Activated T-helper 1 cell treated with Interleukin-2 at 50 U/mL for 16 hours (primary cell): ENCODE data around the gene TFG.
A peak's percentile ranks its signal among the peaks of the same experiment; 100 is the strongest.

Source experiments
- DNase-seq: peaks from one replicate; pipeline ENCODE4 v3.0.0-alpha.2; 2020; ENCODE audit warnings: low read depth

Gene TFG

GRCh38 chr3:100706365-100706764 is 2.9 kb upstream of the TFG start:
- no peak for DNase-seq

GRCh38 chr3:100708644-100708988 is 678 bp upstream of the TFG start:
- no peak for DNase-seq

- peak; percentile 16 for DNase-seq
Measured at GRCh38 chr3:100709842-100710260, 557 bp downstream of the TFG start.

DNA sequence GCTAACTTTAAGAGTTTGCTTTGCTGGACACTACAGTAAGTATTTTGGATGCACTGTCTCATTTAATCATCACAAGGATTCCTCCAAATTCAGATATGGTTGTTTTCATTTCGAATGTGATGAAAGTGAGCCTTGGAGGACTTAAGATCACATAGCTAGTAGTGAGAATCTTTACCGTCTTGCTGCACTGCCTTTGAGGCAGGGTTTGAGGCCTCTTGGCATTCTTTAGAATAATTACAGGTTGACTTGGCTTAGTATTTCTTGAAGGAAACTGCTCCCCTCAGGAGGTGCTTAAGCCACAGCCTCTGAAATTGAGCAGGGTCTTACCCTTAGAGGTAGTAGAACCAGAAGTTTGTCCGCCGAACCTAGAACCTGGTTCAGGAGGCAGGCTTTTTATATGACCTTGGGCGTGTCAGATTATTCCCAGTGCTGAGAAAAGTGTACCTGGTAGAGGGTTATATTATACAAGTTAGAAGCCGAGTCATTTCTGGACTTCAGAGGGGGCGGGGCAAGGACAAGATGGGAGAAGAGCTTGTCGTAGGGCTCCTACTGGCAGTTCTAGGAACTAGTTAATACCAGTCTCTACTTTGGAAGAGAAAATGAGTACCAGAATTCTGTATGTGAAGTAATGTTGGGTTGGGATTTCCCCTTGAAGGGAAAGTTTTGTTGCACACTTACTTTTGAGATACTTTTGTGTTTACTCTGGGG is 1.1 kb downstream of the TFG start:
- no peak for DNase-seq

DNA sequence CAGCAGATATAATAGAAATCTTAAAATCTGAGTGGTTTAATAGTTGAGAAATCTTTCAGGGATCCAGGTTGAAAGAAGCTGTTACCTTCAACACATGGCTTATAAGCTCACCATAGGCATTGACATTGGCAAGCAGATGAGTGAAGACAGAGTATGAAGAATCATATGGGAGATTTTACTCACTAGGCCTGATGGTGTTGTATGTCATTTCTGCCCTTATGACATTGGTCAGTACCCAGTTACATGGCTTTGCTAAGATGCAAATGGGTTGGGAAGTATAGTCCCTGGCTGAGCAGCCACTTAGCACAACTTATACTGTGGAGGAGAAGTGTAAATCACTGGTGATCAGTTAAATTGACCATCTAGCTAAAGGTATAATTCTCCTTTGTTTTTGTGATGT is 5.9 kb downstream of the TFG start:
- DNase-seq = no peak

- DNase-seq = no peak
Measured at GRCh38 chr3:100717063-100717462, 7.8 kb downstream of the TFG start.

GRCh38 chr3:100717637-100718487 is 8.6 kb downstream of the TFG start:
- no peak for DNase-seq

- DNase-seq = no peak
Measured at GRCh38 chr3:100719136-100719535, 9.8 kb downstream of the TFG start.

DNA sequence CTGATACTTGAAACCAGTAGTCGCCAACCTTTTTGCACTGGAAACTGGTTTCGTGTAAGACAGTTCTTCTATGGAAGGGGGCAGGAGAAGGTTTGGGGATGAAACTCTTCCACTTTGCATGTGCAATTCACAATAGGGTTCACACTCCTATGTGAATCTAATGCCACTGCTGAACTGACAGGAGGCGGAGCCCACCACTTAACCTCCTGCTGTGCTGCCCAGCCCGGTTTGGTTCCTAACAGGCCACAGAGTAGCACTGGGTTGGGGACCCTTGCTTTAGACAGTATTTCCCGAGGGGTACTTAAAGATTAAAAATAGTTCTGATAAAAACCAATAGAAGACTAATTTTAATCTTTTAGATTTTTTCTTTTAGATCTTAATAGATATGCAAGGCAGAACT is 11.1 kb downstream of the TFG start:
- no peak for DNase-seq

GRCh38 chr3:100725935-100726513 is 16.7 kb downstream of the TFG start:
- no peak for DNase-seq

DNA sequence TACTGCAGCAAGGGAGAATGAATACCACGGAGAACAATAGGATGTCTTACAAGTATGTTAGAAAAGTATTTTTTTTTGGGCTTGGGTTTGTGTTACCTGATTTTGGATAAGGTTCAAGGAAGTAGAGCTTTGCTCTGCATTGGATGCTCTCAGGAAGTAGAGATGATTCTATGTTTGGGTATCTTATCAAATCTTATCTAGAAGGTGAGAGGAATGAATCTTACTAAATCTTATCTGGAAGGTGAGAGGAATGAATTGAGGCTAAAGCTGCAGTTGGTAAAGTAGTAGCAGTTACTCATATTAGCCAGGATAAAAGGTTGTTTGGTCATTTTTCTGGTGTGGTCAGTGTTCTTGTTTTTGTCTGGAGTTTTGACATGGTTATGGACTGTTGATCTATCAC is 17.4 kb downstream of the TFG start:
- no peak for DNase-seq

- DNase-seq = no peak
Measured at GRCh38 chr3:100730524-100730923, 21.2 kb downstream of the TFG start.

DNA sequence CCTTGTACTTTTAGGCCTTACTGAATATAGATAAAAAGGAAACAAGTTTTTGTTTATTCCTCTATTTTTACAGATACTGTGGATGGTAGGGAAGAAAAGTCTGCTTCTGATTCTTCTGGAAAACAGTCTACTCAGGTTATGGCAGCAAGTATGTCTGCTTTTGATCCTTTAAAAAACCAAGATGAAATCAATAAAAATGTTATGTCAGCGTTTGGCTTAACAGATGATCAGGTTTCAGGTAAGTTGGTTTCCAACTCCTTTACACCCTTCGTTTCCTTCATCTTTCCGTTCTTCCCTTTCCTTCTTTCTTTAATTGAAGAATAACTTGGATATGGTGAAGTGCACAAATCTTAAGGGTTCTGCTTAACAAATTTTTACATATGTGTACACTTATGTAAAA is 23.1 kb downstream of the TFG start:
- DNase-seq = no peak

- no peak for DNase-seq
Measured at GRCh38 chr3:100737334-100737733, 28.0 kb downstream of the TFG start.

DNA sequence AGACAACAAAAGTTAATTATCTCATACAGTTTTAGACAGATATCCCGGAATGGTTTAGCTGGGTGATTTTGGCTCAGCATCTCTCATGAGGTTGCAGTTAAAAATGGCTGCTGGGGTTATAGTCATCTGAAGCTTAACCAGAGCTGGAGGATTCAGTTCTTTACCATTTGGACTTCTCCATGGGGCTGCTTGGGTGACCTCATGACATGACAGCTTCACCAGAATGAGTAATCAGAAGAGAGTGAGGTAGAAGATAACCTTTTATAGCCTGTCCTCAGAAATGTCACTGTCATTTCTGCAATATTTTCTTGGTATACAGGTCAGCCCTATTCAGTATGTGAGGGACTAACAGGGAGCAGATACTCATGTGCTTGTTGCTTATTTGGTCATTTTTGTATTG is 30.9 kb downstream of the TFG start:
- no peak for DNase-seq

DNA sequence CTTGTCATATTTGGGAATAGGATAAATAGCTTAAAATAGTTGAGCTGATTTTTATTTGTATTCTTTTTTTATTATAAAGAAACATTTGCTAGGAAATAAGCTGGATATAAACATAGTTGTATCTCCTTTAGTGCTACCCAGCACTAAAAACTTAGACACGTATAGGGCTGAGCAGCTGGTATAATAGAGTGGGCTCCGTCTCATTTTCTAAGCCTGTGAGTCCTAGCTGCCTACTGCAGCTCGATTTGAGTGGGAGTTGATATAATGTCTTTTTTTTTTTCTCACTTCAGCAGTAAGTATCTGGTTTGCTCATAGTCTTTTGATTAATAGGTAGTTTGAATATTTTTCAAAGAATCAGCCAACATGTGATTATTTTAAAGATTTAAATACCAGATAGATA is 34.2 kb downstream of the TFG start:
- DNase-seq = no peak

- no peak for DNase-seq
Measured at GRCh38 chr3:100744671-100745070, 35.4 kb downstream of the TFG start.

GRCh38 chr3:100745617-100746016 is 36.3 kb downstream of the TFG start:
- no peak for DNase-seq

- no peak for DNase-seq
Measured at GRCh38 chr3:100746092-100746491, 36.8 kb downstream of the TFG start.

- no peak for DNase-seq
Measured at GRCh38 chr3:100748220-100748619, 38.9 kb downstream of the TFG start.

DNA sequence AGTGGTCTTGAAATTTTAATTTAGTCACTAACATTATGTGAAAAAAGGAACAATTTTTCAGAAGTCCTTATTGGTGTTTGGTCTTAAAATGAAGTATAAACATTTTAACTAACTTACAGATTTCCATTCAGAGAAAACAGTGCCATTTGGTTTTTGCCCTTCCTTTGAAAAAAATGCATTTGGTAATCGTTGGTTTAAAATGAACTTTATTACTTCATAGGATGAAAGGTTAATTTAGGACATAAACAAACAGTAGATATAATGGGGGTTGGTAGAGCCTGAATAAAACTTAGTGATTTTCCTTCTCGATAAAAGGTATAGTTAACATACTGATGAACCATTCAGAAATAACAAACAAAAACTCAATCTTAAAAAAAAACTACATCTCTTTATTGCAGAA is 39.7 kb downstream of the TFG start:
- no peak for DNase-seq

DNA sequence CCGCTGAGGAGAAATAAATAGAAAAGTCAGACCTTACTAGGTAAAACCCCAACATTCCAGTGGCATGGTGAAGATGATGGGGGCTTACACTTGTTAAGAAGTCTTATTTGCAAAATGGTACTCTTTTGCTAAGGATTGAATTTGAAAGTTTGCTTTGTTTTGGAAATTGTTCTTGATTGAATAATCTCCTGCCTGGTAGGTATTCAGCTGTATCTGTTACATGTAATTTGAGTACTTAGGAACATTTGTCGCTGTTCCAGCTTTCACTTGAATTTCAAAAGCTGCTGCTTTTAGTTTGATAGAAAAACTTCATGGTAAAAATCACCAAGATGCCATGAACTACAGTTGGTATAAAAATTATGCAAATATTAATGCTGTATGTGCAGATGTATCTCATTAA is 44.6 kb downstream of the TFG start:
- DNase-seq = no peak

- DNase-seq = no peak
Measured at GRCh38 chr3:100754563-100755334, 45.5 kb downstream of the TFG start.
